SK-N-SH (cell line): ENCODE results near the gene MAP4K4. TPM values are rescaled to one million over a fixed set of nuclear protein-coding genes. Genes with fewer than 3 reads are reported as not detected.

Source experiments
- CTCF ChIA-PET: fragments of 300-600, 350-600 bp; formaldehyde crosslinking; extraction: SDS; loops from one replicate; lab custom pipeline; 2021; lab: Yijun Ruan, JAX
- POLR2A ChIA-PET: fragments of 350-600 bp; sonication (Branson Sonifier 250); formaldehyde crosslinking; extraction: SDS; loops from one replicate; lab custom pipeline; 2020; ENCODE audit warnings: antibody characterized with exemption, inconsistent platforms; lab: Yijun Ruan, JAX
- DNase-seq: peaks from one replicate; pipeline ENCODE4 v3.0.0; 2012
- H2AFZ ChIP-seq: fragments of 200-600 bp; sonication (generic); 2 replicates; pipeline ENCODE4 v1.8.1; 2016; ENCODE audit warnings: antibody characterized with exemption, mild to moderate bottlenecking, low read depth
- H3F3A ChIP-seq: fragments of 200-600 bp; sonication (generic); replicated peaks from 2 replicates; pipeline ENCODE3; 2016; ENCODE audit warnings: antibody characterized with exemption, mild to moderate bottlenecking; ENCODE audit not compliant: insufficient read depth
- H3K27ac ChIP-seq, 2 experiments: fragments of 200-500 bp in 1 of 2; fragments of 200-600 bp in 1 of 2; sonication (Bioruptor generic) in 1 of 2; sonication (generic), shearing (Covaris generic) in 1 of 2; 2 replicates each; pipeline versions ENCODE4 v1.5.1 to v1.6.1; 2014 to 2016; ENCODE audit warnings: low read depth in 2 of 2, inconsistent platforms in 1 of 2, low read length in 1 of 2, mild to moderate bottlenecking in 1 of 2, mixed read lengths in 1 of 2
- H3K27me3 ChIP-seq: fragments of 200-600 bp; sonication (generic), shearing (Covaris generic); 2 replicates; pipeline ENCODE4 v1.6.1; 2016; ENCODE audit warnings: mixed run types; ENCODE audit not compliant: insufficient read depth
- H3K36me3 ChIP-seq, 2 experiments: fragments of 200-500 bp in 1 of 2; fragments of 200-600 bp in 1 of 2; sonication (Bioruptor generic) in 1 of 2; sonication (generic) in 1 of 2; replicated peaks in 1 of 2; 2 replicates each; pipeline versions ENCODE3 to v1.5.1; 2014 to 2016; ENCODE audit warnings: low read length in 1 of 2, mild to moderate bottlenecking in 1 of 2; ENCODE audit not compliant: insufficient read depth in 2 of 2, control insufficient read depth in 1 of 2
- H3K4me1 ChIP-seq, 2 experiments: fragments of 200-500 bp in 1 of 2; fragments of 200-600 bp in 1 of 2; sonication (Bioruptor generic) in 1 of 2; sonication (generic), shearing (Covaris generic) in 1 of 2; 2 replicates each; pipeline versions ENCODE4 v1.5.1 to v1.6.1; 2014 to 2016; ENCODE audit warnings: low read depth in 1 of 2, low read length in 1 of 2, mixed run types in 1 of 2; ENCODE audit not compliant: insufficient read depth in 2 of 2, control insufficient read depth in 1 of 2
- H3K4me2 ChIP-seq: fragments of 200-600 bp; sonication (generic), shearing (Covaris generic); 2 replicates; pipeline ENCODE4 v1.6.1; 2017; ENCODE audit warnings: mixed run types
- H3K4me3 ChIP-seq, 2 experiments: fragments of 200-500 bp in 1 of 2; fragments of 200-600 bp in 1 of 2; sonication (Bioruptor generic) in 1 of 2; sonication (generic), shearing (Covaris generic) in 1 of 2; 2 replicates each; pipeline versions ENCODE4 v1.5.1 to v1.8.1; 2014 to 2016; ENCODE audit warnings: low read depth in 2 of 2, inconsistent platforms in 1 of 2, low read length in 1 of 2, mild to moderate bottlenecking in 1 of 2, mixed read lengths in 1 of 2, moderate library complexity in 1 of 2
- H3K79me2 ChIP-seq: fragments of 200-600 bp; sonication (generic); 2 replicates; pipeline ENCODE4 v1.8.1; 2017; ENCODE audit warnings: mild to moderate bottlenecking; ENCODE audit not compliant: insufficient read depth
- H3K9ac ChIP-seq: fragments of 200-600 bp; sonication (generic); 2 replicates; pipeline ENCODE4 v1.6.1; 2017; ENCODE audit warnings: mixed run types
- H3K9me2 ChIP-seq: fragments of 200-600 bp; sonication (generic); 2 replicates; pipeline ENCODE4 v1.6.1; 2017; ENCODE audit warnings: mixed run types
- H3K9me3 ChIP-seq: fragments of 200-600 bp; sonication (generic); 2 replicates; pipeline ENCODE4 v1.6.1; 2017; ENCODE audit warnings: mixed run types, mild to moderate bottlenecking, moderate library complexity
- H4K20me1 ChIP-seq: fragments of 200-600 bp; sonication (generic); 2 replicates; pipeline ENCODE4 v1.6.1; 2017; ENCODE audit warnings: mild to moderate bottlenecking, mixed run types; ENCODE audit not compliant: insufficient read depth
- CHD2 ChIP-seq: fragments of 150-350 bp; IDR thresholded peaks from 2 replicates; pipeline ENCODE4 v1.6.1; 2018; ENCODE audit warnings: low read length; ENCODE audit not compliant: partially characterized antibody
- CTCF ChIP-seq: fragments of 200-600 bp; sonication (generic); IDR thresholded peaks from 2 replicates; pipeline ENCODE4 v1.6.1; 2017; ENCODE audit warnings: antibody characterized with exemption, mild to moderate bottlenecking, moderate library complexity
- EZH2phosphoT487 ChIP-seq: fragments of 200-600 bp; sonication (generic); IDR thresholded peaks from 2 replicates; pipeline ENCODE4 v1.6.1; 2017; ENCODE audit warnings: low read depth, mixed run types, mild to moderate bottlenecking, antibody characterized with exemption, moderate library complexity, borderline replicate concordance
- FOXJ3 ChIP-seq: sonication (generic); formaldehyde crosslinking; IDR thresholded peaks from 2 replicates; pipeline ENCODE4 v1.5.1; 2020; ENCODE audit warnings: mild to moderate bottlenecking, missing genetic modification reagents
- IRF3 ChIP-seq: fragments of 150-350 bp; IDR thresholded peaks from 2 replicates; pipeline ENCODE4 v1.6.1; 2016; ENCODE audit warnings: mild to moderate bottlenecking, low read depth, low read length
- MXI1 ChIP-seq: IDR thresholded peaks from 2 replicates; pipeline ENCODE4 v1.6.1; 2012; ENCODE audit warnings: mild to moderate bottlenecking, low read depth, low read length, improper control_type of control experiment
- PBX3 ChIP-seq: IDR thresholded peaks from 2 replicates; pipeline ENCODE4; 2012
- POLR2AphosphoS5 ChIP-seq: IDR thresholded peaks from 2 replicates; pipeline ENCODE4 v1.6.1; 2012; ENCODE audit warnings: low read depth, low read length
- RAD21 ChIP-seq: IDR thresholded peaks from 2 replicates; pipeline ENCODE4 v1.6.1; 2012; ENCODE audit warnings: mild to moderate bottlenecking, low read length
- REST ChIP-seq: IDR thresholded peaks from 2 replicates; pipeline ENCODE4 v1.6.1; 2012; ENCODE audit warnings: mild to moderate bottlenecking, low read depth, low read length, moderate library complexity
- SMC3 ChIP-seq: IDR thresholded peaks from 2 replicates; pipeline ENCODE4 v1.6.1; 2012; ENCODE audit warnings: low read depth, low read length, improper control_type of control experiment
- TAF1 ChIP-seq: IDR thresholded peaks from 2 replicates; pipeline ENCODE4 v1.6.1; 2012; ENCODE audit warnings: low read depth, mild to moderate bottlenecking, low read length, moderate library complexity, borderline replicate concordance
- USF1 ChIP-seq: IDR thresholded peaks from 2 replicates; pipeline ENCODE4 v1.4.0; 2012; ENCODE audit warnings: low read depth, borderline replicate concordance
- WGBS: methylation state at CpG from one replicate; pipeline ENCODE4 v1.1.6; 2017; ENCODE audit warnings: low lambda C conversion rate; 5-methylcytosine and 5-hydroxymethylcytosine counted together
- polyA plus RNA-seq, 3 experiments: library from polyadenylated mRNA; depleted of rRNA; stranded (reverse); fragments of >200 nt; gene quantifications; 2 replicates each; pipeline ENCODE4 v1.2.3, GENCODE V29; 2012

Gene MAP4K4
- polyA plus RNA-seq, 1 of the 3 experiments (the other 2 are of a cell fraction), result 72.9 TPM

- no peak for TF ChIP-seq REST
- no peak for TF ChIP-seq PBX3
- TF ChIP-seq TAF1, result no peak
- TF ChIP-seq RAD21, result no peak
- TF ChIP-seq MXI1, result no peak
- TF ChIP-seq IRF3, result no peak
- TF ChIP-seq CHD2, result no peak
- TF ChIP-seq POLR2AphosphoS5, result no peak
- TF ChIP-seq FOXJ3, result no peak
- POLR2A ChIA-PET, result no interaction called here
These were observed 133.0 kb downstream of the MAP4K4 start for GRCh38 chr2:101830555-101830954.

GRCh38 chr2:101831351-101831865 lies 133.9 kb downstream of the MAP4K4 start:
- Histone ChIP-seq H3K79me2 (peaks cover 72% of the 10 kb centered on the region), H3K9ac (no peak overlapping the region; the same call in 1 of the 2 replicates), H3K9me3 (no peaks in the 10 kb centered on the region), H3K4me2 (no peak overlapping the region; the same call in 1 of the 2 replicates), H3K4me1 (peaks cover 11 to 21% of the 10 kb centered on the region in 2 experiments), H3K36me3 (peaks cover 59 to 63% of the 10 kb centered on the region in 2 experiments), H3K27ac (peak overlapping the region; percentile 65 to 77), H3K27me3 (no peaks in the 10 kb centered on the region), H3F3A (peaks cover 43% of the 10 kb centered on the region), H2AFZ (no peak overlapping the region), H3K4me3 (no peak overlapping the region; a peak in 1 of 4 replicates), H3K9me2 (no peaks in the 10 kb centered on the region), H4K20me1 (peaks cover 36% of the 10 kb centered on the region)
- TF ChIP-seq CTCF (peak; percentile 84), MXI1 (peak; percentile 35; the same call in 1 of the 2 replicates), PBX3 (no peak), RAD21 (peak; percentile 81), SMC3 (peak; percentile 93), EZH2phosphoT487 (no peak), USF1 (no peak)
- POLR2A ChIA-PET, result no interaction called here
- 87% methylated on average over 5 of the region's 5 CpGs for WGBS
- CTCF ChIA-PET, result interaction anchor here (0.6 to 5.7 kb wide), 59 partner anchors 9 to 640 kb away, joined by 3 to 53 read pairs (median 4); no protein-coding TSS in a partner anchor
- DNase-seq, result peak; percentile 54

More at GRCh38 chr2:101830555-101830954, 133.0 kb downstream of the MAP4K4 start:
- H3K9me2 ChIP-seq, result no peaks in the 10 kb centered on the region
- H3K9ac ChIP-seq, result peak overlapping the region; percentile 31
- peak overlapping the region; percentile 24; the same call in 1 of the 2 replicates for H3K4me2 ChIP-seq
- no peaks in the 10 kb centered on the region for H3K9me3 ChIP-seq
- peak overlapping the region in 1 of 2 experiments; percentile 77; a peak in 2 of 4 replicates for H3K27ac ChIP-seq
- CTCF ChIA-PET, result interaction anchor here (0.6 to 5.7 kb wide), 38 partner anchors 9 to 600 kb away, joined by 3 to 53 read pairs (median 6); no protein-coding TSS in a partner anchor
- H3F3A ChIP-seq, result peaks cover 46% of the 10 kb centered on the region
- H3K27me3 ChIP-seq, result no peaks in the 10 kb centered on the region
- H2AFZ ChIP-seq, result no peak overlapping the region
- H4K20me1 ChIP-seq, result peaks cover 38% of the 10 kb centered on the region
- DNase-seq, result no peak
- peaks cover 57 to 67% of the 10 kb centered on the region in 2 experiments for H3K36me3 ChIP-seq
- H3K4me3 ChIP-seq, result no peak overlapping the region
- H3K4me1 ChIP-seq, result peaks cover 11 to 22% of the 10 kb centered on the region in 2 experiments
- peaks cover 75% of the 10 kb centered on the region for H3K79me2 ChIP-seq
- WGBS, result 82% methylated on average over 4 of the region's 5 CpGs
